Fibroblast of lung (primary cell): ENCODE data around the gene UNC45A. TPM values are rescaled to one million over a fixed set of nuclear protein-coding genes. Genes with fewer than 3 reads are reported as not detected.

Experiments
- DNase-seq, 2 donors: peaks; one replicate each; pipeline versions ENCODE4 v3.0.0 to v3.0.0-alpha.2; 2010; ENCODE audit warnings: low read depth in 2 of 2
- H2AFZ ChIP-seq: 2 replicates; pipeline ENCODE4 v1.5.1; 2012; ENCODE audit warnings: low read length, control low read depth, inconsistent platforms
- H3K27ac ChIP-seq: 2 replicates; pipeline ENCODE4 v1.5.1; 2011; ENCODE audit warnings: low read length, control low read depth; ENCODE audit not compliant: insufficient read depth
- H3K27me3 ChIP-seq: 2 replicates; pipeline ENCODE4 v1.5.1; 2011; ENCODE audit warnings: mild to moderate bottlenecking, low read length; ENCODE audit not compliant: control insufficient read depth, insufficient read depth
- H3K36me3 ChIP-seq: 2 replicates; pipeline ENCODE4 v1.5.1; 2011; ENCODE audit warnings: low read length; ENCODE audit not compliant: control insufficient read depth, insufficient read depth
- H3K4me1 ChIP-seq: 2 replicates; pipeline ENCODE4 v1.5.1; 2011; ENCODE audit warnings: low read length; ENCODE audit not compliant: control insufficient read depth, insufficient read depth; ENCODE audit errors: extremely low read depth
- H3K4me2 ChIP-seq: 2 replicates; pipeline ENCODE4 v1.5.1; 2011; ENCODE audit warnings: low read length, control low read depth; ENCODE audit not compliant: insufficient read depth; ENCODE audit errors: extremely low read depth
- H3K4me3 ChIP-seq, 4 experiments: fragments of 200-600 bp in 1 of 4; sonication (generic) in 1 of 4; replicated peaks in 1 of 4; 2 replicates each; pipeline ENCODE4 v1.5.1; 2011 to 2016; ENCODE audit warnings: low read length in 4 of 4, low read depth in 3 of 4, mild to moderate bottlenecking in 3 of 4, control low read depth in 2 of 4, inconsistent platforms in 1 of 4, mixed read lengths in 1 of 4; ENCODE audit not compliant: insufficient read depth in 1 of 4; ENCODE audit errors: control extremely low read depth in 1 of 4
- H3K79me2 ChIP-seq: 2 replicates; pipeline ENCODE4 v1.5.1; 2012; ENCODE audit warnings: mild to moderate bottlenecking, low read length, inconsistent platforms; ENCODE audit not compliant: control insufficient read depth, insufficient read depth
- H3K9ac ChIP-seq: 2 replicates; pipeline ENCODE4 v1.5.1; 2011; ENCODE audit warnings: mild to moderate bottlenecking, low read length, control low read depth; ENCODE audit not compliant: insufficient read depth
- H3K9me3 ChIP-seq: 2 replicates; pipeline ENCODE4 v1.5.1; 2012; ENCODE audit warnings: low read depth, low read length; ENCODE audit not compliant: control insufficient read depth, insufficient read depth
- H4K20me1 ChIP-seq: 2 replicates; pipeline ENCODE4 v1.5.1; 2011; ENCODE audit warnings: low read length; ENCODE audit not compliant: control insufficient read depth, insufficient read depth; ENCODE audit errors: extremely low read depth
- CTCF ChIP-seq, 2 donors: IDR thresholded peaks in 1 of 2; conservative IDR thresholded peaks in 1 of 2; 1 replicate in 1 of 2; 2 replicates in 1 of 2; pipeline ENCODE4 v1.5.1; 2011 to 2012; ENCODE audit warnings: low read length in 2 of 2, control low read depth in 1 of 2, inconsistent platforms in 1 of 2, low read depth in 1 of 2, mild to moderate bottlenecking in 1 of 2
- EZH2 ChIP-seq: IDR thresholded peaks from 2 replicates; pipeline ENCODE4 v1.5.1; 2012; ENCODE audit warnings: low read length, control low read depth, mild to moderate bottlenecking; ENCODE audit errors: missing control alignments
- polyA plus RNA-seq, 2 donors: library from polyadenylated mRNA; depleted of rRNA in 1 of 2; stranded (reverse) in 1 of 2; unstranded in 1 of 2; fragments of >200 nt; gene quantifications; 2 replicates each; pipeline ENCODE4 v1.2.1, GENCODE V29; 2011 to 2012; ENCODE audit warnings: missing spikeins in 1 of 2
- total RNA-seq: library from RNA; depleted of rRNA; stranded (reverse); fragments of >200 nt; gene quantifications from 2 replicates; pipeline ENCODE4 v1.2.1, GENCODE V29; 2014

UNC45A gene
- total and polyA plus RNA-seq, 2 donors (not counting 1 experiment from before 2014, with no cell fraction given) = 41.7 to 104 TPM

- no peak overlapping the region for H3K4me2 ChIP-seq
- peaks cover 9% of the 10 kb centered on the region for H3K4me1 ChIP-seq
- DNase-seq = no peak
- peaks cover 19% of the 10 kb centered on the region for H3K36me3 ChIP-seq
- no peak overlapping the region for H3K9ac ChIP-seq
- H3K4me3 ChIP-seq = no peak overlapping the region
- H4K20me1 ChIP-seq = no peaks in the 10 kb centered on the region
- H2AFZ ChIP-seq = no peak overlapping the region
- no peaks in the 10 kb centered on the region for H3K9me3 ChIP-seq
- H3K79me2 ChIP-seq = peaks cover 1% of the 10 kb centered on the region
- TF ChIP-seq EZH2 (no peak), CTCF (conservative IDR thresholded peaks at IDR 0.05 in 1 of 2, IDR thresholded peaks at IDR 0.05 in 1 of 2; ENCODE audit: low read depth in 1 of 2, low read length in 2 of 2) (no peak)
- H3K27ac ChIP-seq = no peak overlapping the region
- no peaks in the 10 kb centered on the region for H3K27me3 ChIP-seq
Measured at GRCh38 chr15:90889736-90890456, 45.2 kb upstream of the UNC45A start.

GRCh38 chr15:90890839-90891238 is 44.2 kb upstream of the UNC45A start:
- Histone ChIP-seq H3K27me3 (no peaks in the 10 kb centered on the region), H3K9ac (no peak overlapping the region), H3K4me1 (peaks cover under 1% of the 10 kb centered on the region), H3K27ac (no peak overlapping the region), H2AFZ (no peak overlapping the region), H3K4me3 (no peak overlapping the region), H3K36me3 (peaks cover 25% of the 10 kb centered on the region), H3K79me2 (no peaks in the 10 kb centered on the region), H3K4me2 (no peak overlapping the region), H3K9me3 (no peaks in the 10 kb centered on the region), H4K20me1 (no peaks in the 10 kb centered on the region)
- DNase-seq = no peak
- no peak for TF ChIP-seq CTCF (conservative IDR thresholded peaks at IDR 0.05 in 1 of 2, IDR thresholded peaks at IDR 0.05 in 1 of 2; ENCODE audit: low read depth in 1 of 2, low read length in 2 of 2)
- TF ChIP-seq EZH2 = no peak

- no peaks in the 10 kb centered on the region for H3K9me3 ChIP-seq
- H3K4me3 ChIP-seq = no peak overlapping the region
- DNase-seq = no peak
- no peak overlapping the region for H3K9ac ChIP-seq
- TF ChIP-seq CTCF (conservative IDR thresholded peaks at IDR 0.05 in 1 of 2, IDR thresholded peaks at IDR 0.05 in 1 of 2; ENCODE audit: low read depth in 1 of 2, low read length in 2 of 2) = no peak
- TF ChIP-seq EZH2 = no peak
- no peaks in the 10 kb centered on the region for H4K20me1 ChIP-seq
- no peak overlapping the region for H2AFZ ChIP-seq
- H3K27me3 ChIP-seq = no peaks in the 10 kb centered on the region
- peaks cover 25% of the 10 kb centered on the region for H3K36me3 ChIP-seq
- H3K4me1 ChIP-seq = no peaks in the 10 kb centered on the region
- H3K79me2 ChIP-seq = no peaks in the 10 kb centered on the region
- no peak overlapping the region for H3K27ac ChIP-seq
- no peak overlapping the region for H3K4me2 ChIP-seq
Measured at GRCh38 chr15:90891346-90891949, 43.6 kb upstream of the UNC45A start.
